Transverse colon (tissue), 4 donors: ENCODE measurements around the gene VMP1.

Experiments used
- CTCF ChIP-seq, 5 experiments: fragments of 200-600 bp in 3 of 5; fragments of 450-650 bp in 2 of 5; sonication (generic) in 3 of 5; IDR thresholded peaks; 1 replicate in 2 of 5; 2 replicates in 3 of 5; pipeline ENCODE4 v1.5.1; 2016 to 2017; ENCODE audit warnings: antibody characterized with exemption in 5 of 5, inconsistent platforms in 3 of 5, mild to moderate bottlenecking in 2 of 5, moderate library complexity in 1 of 5
- POLR2A ChIP-seq: fragments of 450-650 bp; IDR thresholded peaks from one replicate; pipeline ENCODE4 v1.6.1; 2016; ENCODE audit warnings: antibody characterized with exemption, mild to moderate bottlenecking, moderate library complexity
- POLR2AphosphoS5 ChIP-seq, 3 donors: sonication (generic); formaldehyde crosslinking; IDR thresholded peaks; one replicate each; pipeline ENCODE4 v1.6.1; 2016; ENCODE audit warnings: antibody characterized with exemption in 3 of 3

- TF ChIP-seq CTCF (IDR thresholded peaks at IDR 0.05) (no peak), POLR2A (no peak), POLR2AphosphoS5 (IDR thresholded peaks at IDR 0.05) (no peak)
These were observed 27.1 kb upstream of the VMP1 start for GRCh38 chr17:59680314-59680713.
